22Rv1 (cell line): Measurements from ENCODE around the gene KCNA2.

ENCODE experiments used
- CTCF ChIP-seq: fragments of 450-650 bp; IDR thresholded peaks from 2 replicates; pipeline ENCODE4 v1.5.1; 2017; ENCODE audit warnings: mild to moderate bottlenecking
- ZFX ChIP-seq: fragments of 450-650 bp; IDR thresholded peaks from 2 replicates; pipeline ENCODE4 v1.6.1; 2017; ENCODE audit warnings: antibody characterized with exemption, borderline replicate concordance

GRCh38 chr1:110588991-110589390 is 17.2 kb downstream of the KCNA2 start:
- TF ChIP-seq CTCF (no peak), ZFX (no peak)
